Spleen (tissue), 7 donors: ENCODE measurements around the gene SPIN2B.

Experiments used
- POLR2A ChIP-seq, 3 donors: fragments of 450-650 bp; IDR thresholded peaks; one replicate each; pipeline ENCODE4 v1.5.1; 2017; ENCODE audit warnings: antibody characterized with exemption in 3 of 3, mild to moderate bottlenecking in 1 of 3
- TF ChIP-seq, protein P1 (sequence below), 11 experiments: fragments of 200-600 bp in 7 of 11; fragments of 450-650 bp in 4 of 11; sonication (generic) in 4 of 11; IDR thresholded peaks in 8 of 11; conservative IDR thresholded peaks in 3 of 11; 1 replicate in 7 of 11; 2 replicates in 4 of 11; pipeline versions ENCODE4 v1.4.0 to v1.8.0; 2016 to 2021; ENCODE audit warnings: antibody characterized with exemption in 11 of 11, inconsistent platforms in 4 of 11, mild to moderate bottlenecking in 1 of 11
- donor health status: DM: no; HTN: no; CAD: no; lungs with moderate emphysema.
- donor health status: DM: no; HTN: no; CAD: no.
- donor health status: DM: no; HTN: no; CAD: no.

DNA sequence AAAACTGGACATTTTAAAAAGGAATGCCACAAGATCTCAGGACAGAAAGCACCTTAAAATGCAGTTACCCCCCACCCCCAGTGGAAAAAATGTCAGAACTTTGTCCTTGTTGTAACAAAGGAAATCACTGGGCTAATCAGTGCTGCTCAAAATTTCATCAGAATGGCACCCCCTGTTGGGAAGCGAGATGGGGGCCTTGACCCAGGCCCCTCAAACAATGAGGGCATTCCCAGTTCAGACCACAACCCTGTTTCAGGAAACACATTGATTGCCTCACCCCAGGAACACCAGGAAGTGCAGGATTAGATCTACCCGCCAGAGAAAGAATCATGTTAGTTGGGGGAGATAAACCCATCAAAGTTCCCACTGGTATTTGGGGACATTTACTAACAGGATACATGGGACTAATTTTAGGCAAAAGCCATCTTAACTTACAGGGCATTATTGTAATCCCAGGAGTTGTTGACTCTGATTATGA lies 16.4 kb downstream of the SPIN2B start:
- TF ChIP-seq, protein P1, sequence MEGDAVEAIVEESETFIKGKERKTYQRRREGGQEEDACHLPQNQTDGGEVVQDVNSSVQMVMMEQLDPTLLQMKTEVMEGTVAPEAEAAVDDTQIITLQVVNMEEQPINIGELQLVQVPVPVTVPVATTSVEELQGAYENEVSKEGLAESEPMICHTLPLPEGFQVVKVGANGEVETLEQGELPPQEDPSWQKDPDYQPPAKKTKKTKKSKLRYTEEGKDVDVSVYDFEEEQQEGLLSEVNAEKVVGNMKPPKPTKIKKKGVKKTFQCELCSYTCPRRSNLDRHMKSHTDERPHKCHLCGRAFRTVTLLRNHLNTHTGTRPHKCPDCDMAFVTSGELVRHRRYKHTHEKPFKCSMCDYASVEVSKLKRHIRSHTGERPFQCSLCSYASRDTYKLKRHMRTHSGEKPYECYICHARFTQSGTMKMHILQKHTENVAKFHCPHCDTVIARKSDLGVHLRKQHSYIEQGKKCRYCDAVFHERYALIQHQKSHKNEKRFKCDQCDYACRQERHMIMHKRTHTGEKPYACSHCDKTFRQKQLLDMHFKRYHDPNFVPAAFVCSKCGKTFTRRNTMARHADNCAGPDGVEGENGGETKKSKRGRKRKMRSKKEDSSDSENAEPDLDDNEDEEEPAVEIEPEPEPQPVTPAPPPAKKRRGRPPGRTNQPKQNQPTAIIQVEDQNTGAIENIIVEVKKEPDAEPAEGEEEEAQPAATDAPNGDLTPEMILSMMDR (IDR thresholded peaks at IDR 0.05 in 8 of 11, conservative IDR thresholded peaks at IDR 0.05 in 3 of 11) = no peak
- TF ChIP-seq POLR2A (IDR thresholded peaks at IDR 0.05) = no peak
